Measurements from ENCODE around the gene OR6B1.

- no peak for TF ChIP-seq CTCF (IDR thresholded peaks at IDR 0.05)
- TF ChIP-seq EZH2 (IDR thresholded peaks at IDR 0.05; ENCODE audit: borderline replicate concordance, insufficient read depth, low read depth, low read length, poor library complexity, severe bottlenecking) = no peak
Measured at GRCh38 chr7:143979998-143980397, 20.1 kb upstream of the OR6B1 start.
